NB4 (cell line): ENCODE results near the gene TMEM233.

ENCODE experiments used
- CTCF ChIP-seq: IDR thresholded peaks from one replicate; pipeline ENCODE4 v1.5.1; 2012; ENCODE audit warnings: low read depth, low read length
- POLR2A ChIP-seq: IDR thresholded peaks from 2 replicates; pipeline ENCODE4 v1.6.1; 2011; ENCODE audit warnings: mild to moderate bottlenecking; ENCODE audit not compliant: insufficient read length; ENCODE audit errors: extremely low read depth

GRCh38 chr12:119674560-119674959, 81.0 kb downstream of the TMEM233 start:
- TF ChIP-seq CTCF (no peak), POLR2A (no peak)
